HG02610 (cell line): ENCODE measurements around the gene RAI1.

Source experiments
- ATAC-seq: cut with Tn5 transposase; IDR thresholded peaks from one replicate; pipeline ENCODE4 v1.9.1; 2021; ENCODE audit warnings: mild to moderate bottlenecking, moderate library complexity; ENCODE audit not compliant: unreplicated experiment

The RAI1 gene

DNA sequence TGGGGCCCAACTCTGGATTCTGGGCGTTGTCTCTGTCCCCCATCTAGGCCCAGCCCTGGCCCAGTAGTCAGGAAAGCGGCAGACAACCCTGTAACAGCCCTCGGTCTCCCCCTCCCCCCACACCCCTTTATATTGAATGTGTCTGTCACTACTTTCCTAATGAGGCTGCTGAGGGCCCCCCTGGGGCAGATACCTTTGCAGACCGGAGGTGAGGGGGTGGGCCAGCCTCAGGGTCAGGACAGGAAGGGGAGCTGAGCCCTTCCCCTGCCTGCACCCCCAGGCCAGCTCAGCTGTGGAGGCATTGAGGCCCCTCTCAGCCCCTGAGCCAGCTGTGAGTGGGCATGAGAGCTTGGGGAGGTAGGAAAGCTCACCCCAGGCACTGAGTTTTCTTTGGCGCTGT lies 17.1 kb downstream of the RAI1 start:
- ATAC-seq, result no peak

DNA sequence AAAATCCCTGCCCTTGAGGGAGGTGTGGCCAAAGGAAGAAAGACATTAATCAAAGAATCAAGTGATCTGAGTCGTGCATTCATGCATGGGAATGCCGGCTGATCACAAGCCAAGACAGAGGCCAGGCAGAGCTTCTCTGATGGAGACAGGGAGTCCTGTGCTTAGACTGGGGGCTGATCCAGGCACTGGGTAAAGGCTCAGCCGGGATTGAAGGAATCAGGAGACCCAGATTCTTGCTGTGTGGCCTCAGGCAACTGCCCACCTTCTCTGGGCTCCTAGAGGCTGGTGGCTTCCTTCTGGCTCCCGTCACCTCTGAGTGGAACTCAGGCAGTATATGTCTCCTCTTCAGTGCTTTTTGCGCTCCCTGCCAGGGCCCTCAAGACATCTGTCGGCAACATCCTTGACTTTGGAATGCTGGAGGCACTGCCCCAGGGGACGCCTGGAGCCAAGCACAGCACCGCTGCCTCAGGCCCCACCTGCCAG lies 17.7 kb downstream of the RAI1 start:
- no peak for ATAC-seq

DNA sequence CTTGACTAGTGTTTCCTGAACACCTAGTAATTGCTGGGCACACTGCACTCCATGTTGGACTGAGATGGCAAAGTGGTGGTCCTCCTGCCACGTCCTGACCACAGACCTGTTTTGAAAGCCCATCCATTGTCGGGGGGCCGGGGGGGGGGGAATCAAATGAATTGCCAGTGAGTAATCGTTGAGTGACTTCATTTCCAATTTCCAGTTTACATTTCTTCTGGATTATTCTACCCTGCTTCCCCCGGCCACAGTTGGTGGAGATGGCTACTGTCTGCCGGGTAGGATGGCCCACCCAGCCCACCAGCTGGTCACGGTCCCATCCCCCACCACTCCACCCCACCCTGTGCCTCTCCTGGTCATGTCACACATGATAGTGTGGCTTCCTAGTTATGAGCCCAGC lies 18.2 kb downstream of the RAI1 start:
- no peak for ATAC-seq

DNA sequence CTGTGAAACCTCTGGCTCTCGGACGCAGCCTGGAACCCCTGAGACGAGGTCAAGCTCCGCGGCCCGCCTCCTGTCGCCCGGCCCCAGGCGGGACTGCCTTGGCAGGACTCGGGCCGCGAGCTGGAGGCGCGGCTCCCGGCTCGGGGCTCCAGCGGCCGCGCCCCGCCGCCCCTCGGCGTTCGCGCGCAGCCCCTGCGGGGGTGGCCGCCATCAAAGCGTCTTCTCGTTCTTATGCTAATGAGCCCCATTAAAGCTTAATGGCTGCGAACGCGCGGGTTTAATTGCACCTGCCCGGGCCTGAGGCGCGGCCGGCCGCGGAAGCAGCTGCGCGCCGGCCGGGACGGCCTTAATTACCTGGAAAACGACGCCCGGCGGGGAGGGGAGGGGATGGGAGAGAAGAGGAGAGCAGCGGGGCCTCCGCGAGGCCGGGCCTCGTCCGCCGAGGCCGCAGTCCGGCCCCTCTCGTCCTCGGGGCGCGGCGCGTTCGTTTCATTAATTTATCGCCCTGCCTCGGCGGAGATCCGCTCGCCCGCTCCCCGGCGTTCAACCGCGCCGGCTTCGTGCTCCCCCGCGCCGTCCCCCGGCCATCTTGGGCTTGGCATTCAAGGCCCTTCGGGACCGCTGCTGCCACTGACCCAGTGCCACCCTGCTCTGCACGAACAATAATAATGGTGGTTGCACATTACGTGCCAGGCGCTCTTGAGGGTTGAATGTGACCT lies 19.2 kb downstream of the RAI1 start:
- no peak for ATAC-seq

DNA sequence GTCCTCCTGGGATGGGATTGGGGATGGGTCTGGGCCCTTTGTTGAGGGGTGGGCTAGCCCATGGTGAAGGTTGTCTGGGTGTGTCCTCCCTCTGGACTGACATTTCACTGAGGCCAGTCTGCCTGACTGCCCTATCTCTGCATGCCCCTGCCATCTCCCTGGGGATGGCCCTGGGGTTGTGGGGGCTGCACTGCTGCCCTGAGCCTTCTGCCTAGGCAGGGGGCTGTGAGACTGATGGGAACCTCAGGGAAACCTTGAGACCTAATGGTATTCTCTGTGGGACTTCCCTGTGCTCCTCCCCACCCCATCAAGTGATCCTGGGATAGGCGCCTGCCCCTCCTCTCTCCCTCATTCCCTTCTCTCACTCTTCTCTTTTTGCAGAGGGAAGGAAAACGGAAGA lies 19.9 kb downstream of the RAI1 start:
- no peak for ATAC-seq

DNA sequence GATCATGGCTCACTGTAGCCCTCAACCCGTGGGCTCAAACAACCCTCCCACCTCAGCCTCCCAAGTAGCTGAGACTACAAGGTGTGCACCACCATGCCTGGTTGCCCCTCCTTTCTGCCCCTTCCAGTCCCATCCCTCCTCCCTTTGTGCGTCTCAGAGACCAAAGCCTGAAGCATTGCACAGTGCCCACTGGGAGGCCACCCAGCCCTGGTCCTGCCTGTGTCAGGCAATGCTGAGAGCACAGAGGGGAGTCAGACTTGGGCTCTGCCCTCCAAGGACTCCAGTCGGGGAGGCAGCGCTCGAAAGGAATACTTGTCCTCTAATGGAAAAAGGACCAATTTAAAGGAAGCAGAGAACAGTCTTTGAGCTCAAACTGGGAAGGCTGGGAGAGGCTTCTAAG lies 20.4 kb downstream of the RAI1 start:
- ATAC-seq, result no peak

DNA sequence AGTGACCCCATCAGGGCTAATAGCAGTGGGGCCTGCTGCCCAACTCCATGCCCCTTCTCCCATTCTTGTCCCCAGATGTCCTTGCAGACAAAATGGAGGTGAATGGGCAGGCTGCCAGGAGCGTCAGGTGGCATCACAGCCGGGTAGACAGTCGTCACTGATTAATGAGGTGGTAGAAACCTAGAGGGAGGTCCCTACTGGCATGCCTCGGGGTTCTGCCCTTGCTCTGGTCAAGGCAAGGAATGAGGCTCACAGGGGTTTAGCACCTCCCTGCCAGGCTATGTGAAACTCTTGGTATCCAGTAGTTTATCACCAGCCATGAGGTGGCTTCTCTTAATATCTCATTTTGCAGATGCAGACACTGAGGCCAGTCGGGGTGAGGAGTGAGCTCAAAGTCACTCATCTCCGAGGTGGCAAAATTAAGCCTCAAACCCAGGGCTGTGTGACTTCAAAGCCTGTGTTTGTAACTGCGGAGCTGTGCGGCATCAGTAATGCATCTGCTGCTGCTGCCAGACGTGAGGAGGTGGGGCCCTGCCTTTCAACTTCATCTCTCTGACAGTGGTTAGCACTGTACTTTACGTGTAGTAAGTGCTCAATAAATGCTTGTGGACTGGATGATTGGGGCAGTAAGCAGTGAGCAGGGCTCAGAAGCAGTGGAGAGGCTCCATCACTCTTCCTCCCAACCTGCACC lies 21.3 kb downstream of the RAI1 start:
- no peak for ATAC-seq

DNA sequence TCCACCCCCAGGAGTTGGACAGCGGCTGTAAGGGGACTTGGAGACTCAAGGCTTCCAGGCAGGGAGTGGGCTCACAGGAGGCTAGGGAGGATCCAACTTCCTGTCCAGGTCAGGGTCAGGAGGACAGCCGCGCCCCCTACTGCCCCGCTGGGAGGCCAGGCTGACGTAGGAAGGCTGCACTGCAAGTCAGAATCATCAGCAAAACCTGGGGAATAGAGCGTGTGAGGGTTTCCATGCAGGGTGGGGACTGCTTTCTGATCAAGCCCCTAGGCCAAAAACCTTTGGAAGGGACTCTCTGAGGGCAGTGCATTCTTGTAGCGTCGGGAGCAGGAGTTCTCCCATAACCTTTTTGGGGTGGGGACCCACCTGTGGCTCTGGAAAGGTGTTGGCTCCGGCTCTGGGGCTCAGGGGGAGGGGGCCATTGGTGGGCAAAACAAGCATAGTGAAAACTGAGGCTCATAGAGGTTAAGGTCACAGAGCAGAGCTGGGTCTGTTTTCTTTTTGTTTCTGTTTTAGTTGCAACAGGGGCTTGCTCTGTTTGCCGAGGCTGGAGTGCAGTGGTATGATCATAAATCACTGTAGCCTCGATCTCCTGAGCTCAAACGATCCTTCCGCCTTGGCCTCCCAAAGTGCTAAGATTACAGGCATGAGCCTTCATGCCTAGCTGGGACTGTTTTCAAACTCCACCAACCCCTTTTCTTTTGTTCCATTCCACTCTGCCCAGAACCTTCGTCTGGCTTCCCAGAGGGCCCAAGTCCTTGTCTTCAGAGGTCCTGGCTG lies 22.1 kb downstream of the RAI1 start:
- no peak for ATAC-seq

DNA sequence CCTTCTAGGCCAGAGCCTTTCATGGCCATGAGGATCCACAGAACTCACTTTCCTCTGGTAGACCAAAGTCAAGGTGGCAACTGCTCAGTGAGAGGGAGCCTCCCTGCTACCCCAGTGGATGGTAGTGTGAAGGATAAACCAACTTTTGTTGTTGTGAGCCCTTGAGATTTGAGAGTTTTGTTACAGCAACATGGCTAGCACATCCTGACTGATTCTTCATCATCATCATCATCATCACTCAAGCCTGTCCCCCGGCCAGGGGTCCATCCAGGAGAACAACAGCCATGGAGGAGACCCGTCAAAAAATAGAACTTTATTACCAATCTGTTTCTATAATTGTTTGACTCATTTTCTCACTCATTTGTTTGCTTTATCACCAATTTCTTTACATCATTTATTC lies 23.7 kb downstream of the RAI1 start:
- no peak for ATAC-seq

DNA sequence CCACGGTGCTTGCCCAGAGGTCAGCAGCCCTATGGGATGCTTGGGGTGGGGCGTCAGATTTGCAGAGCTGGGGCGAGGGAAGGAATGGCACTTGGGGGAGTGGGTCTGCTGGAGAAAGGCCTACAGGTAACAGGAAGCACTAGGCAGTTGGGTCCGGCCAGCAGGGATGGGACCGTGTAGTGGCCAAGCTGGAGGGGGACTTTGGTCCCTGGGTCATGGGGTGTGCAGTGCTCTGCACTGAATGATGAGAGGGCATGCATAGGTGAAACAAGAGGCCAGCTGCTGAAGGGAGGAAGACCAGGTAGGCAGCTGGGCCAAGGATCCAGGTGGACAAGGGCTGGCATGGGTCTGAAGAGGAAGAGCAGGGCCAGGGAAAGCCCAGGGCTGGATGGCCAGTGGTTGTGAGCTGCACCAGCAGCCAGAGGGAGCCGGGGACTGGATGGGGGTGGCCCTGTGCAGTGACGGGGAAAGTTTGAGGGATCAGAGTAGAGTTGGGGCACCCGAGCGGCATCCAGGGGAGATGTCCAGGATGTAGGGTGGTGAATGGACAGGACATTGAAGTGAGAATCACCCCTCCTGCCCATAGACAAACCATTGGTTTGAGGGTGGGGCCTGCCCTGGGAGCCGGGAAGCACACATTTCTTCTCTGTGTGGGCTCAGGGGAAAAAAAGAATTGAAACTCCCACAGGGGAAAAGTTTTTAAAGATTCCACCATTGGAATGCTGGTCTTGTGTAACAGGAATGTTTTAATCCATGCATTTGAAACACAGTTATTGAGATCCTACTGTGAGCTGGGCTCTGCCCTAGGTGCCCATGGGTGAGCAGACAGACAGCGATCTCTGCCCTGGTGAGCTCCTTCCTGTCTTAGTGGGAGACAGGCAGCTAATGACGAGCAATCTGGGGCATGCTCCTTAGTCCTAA lies 25.1 kb downstream of the RAI1 start:
- no peak for ATAC-seq

DNA sequence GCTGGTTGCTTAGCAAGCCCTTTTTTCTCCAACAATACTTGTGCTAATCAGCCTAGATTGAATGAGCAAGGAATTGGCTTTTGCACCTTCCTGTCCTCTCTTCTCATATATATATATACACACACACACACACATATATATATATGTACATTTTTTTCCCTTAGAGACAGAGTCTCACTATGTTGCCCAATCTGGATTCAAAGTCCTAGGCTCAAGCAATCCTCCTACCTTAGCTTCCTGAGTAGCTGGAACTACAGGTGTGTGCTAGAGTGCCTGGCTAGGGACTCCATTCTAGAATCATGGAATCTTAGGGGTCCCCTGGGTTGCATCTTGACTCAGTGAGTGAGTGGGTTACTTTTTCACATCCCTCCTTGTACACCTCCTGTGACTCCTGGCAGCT lies 27.0 kb downstream of the RAI1 start:
- no peak for ATAC-seq

DNA sequence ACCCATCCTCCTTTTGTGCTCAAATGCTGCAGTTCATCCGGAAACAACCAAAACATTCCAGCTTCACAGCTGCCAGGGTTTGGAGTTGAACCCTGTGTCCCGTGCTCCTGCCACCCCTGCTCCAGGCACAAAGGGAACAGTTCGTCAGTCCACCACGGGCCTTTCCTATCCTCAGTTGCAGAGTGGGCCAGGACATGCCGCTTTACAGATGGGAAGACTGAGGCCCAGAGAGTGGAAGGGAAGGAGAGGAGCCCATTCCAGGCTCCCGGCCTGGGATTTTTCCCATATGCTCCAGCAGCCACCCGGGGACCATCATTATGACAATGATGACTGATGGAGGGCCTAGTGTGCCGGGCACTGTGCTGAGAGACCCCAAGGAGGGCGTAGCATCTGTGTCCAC lies 27.6 kb downstream of the RAI1 start:
- ATAC-seq, result no peak

DNA sequence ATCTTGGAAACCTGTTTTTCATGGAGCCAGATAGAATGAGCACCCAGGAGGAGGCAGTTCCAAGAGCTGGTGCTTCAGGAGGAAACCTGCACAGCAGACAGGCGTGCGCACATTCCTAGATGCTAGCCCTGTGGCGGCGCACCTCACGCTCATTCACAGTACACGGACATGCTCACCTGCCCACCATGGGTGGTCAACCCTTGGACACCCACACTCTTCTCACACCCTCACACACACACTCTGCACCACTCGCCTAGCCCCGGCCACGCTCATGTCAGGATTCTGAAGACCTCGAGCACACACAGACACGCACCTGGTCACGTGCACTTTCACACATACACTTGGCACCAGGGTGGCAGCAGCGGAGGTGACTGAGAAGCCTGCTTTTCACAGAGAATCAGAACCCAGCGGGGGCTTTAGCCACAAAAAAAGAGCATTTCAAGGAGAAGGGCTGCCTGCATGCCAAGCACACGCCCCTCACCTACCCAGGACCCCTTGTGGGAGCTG lies 28.6 kb downstream of the RAI1 start:
- no peak for ATAC-seq

DNA sequence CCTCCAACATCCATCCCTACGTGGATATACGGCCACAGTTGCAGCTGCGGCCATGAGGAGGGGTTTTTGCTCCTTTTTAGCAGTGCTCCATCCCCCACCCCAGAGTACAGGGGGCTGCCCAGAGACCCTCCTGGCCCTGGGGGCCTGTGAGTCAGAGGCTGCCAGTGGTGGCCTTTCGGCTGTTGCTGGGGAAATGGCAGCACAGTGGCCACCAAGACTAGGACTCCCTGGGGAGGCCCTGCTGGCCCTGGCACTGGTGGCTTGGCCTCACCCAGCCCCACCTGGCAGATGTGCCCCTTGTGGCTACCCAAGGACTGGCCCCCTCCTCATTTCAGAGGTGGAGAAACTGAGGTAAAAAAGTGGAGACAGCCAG lies 29.1 kb downstream of the RAI1 start:
- no peak for ATAC-seq

DNA sequence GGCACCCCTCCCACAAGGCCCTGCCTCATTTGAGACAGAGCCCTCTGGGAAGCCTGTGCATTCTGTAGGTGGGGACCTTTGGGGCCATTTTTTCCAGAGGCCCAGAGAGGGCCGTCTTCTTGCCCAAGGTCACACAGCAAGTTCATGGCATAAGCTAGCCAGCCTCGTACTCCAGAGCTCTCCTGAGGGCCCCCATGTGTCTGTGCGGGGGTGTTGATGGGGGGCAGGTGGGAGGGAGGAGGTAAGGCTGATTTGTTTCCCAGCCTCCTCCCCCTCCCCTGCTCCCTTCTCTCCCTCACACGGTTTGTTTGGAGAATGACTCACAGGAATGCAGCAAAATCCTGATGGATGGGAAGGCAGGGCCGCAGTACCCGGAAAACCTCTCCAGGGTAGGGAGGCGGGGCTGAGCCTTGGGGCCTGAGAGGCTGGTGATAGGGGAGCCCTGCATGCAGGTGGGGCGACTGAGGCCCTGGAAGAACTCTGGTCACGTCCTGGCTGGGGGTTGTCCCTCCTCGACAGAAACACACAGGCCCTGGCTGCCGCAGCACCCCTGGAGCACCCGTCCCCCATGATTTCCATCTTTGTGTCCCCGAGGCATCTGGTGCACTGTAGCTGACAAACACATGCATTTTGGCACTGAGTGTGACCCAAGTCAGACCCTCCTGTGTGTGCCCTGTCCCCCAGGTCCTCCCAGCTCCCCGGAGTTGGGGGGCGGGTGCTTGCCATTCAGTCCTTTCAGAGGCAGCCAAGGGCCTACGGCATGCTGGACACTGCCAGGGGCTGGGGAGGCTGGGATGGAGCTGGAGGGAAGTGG lies 29.7 kb downstream of the RAI1 start:
- no peak for ATAC-seq

DNA sequence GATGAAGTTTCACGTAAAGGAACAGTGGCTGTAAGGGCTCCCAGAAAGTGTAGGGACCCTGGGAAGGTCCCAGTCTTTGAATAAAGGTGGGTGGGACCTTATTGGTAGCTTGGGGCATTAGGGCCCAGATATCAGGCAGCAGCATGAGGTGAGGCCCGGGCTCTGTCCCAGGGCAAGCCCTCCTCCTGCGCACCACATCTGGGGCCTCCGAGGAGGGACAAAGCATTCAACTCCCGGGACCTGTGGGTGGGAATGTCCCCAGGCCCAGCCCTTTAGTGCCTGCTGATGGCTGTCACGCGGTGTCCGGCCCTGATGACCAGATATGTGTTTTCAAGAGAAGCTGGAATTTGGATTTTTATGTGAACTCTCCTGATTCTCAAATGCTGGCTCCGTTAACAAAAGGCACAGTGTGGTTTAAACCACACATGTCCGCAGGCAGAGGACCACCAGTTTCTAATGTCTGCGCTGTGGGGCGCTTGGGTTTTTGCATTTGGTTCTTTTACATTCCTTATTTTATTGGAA lies 30.4 kb downstream of the RAI1 start:
- no peak for ATAC-seq

DNA sequence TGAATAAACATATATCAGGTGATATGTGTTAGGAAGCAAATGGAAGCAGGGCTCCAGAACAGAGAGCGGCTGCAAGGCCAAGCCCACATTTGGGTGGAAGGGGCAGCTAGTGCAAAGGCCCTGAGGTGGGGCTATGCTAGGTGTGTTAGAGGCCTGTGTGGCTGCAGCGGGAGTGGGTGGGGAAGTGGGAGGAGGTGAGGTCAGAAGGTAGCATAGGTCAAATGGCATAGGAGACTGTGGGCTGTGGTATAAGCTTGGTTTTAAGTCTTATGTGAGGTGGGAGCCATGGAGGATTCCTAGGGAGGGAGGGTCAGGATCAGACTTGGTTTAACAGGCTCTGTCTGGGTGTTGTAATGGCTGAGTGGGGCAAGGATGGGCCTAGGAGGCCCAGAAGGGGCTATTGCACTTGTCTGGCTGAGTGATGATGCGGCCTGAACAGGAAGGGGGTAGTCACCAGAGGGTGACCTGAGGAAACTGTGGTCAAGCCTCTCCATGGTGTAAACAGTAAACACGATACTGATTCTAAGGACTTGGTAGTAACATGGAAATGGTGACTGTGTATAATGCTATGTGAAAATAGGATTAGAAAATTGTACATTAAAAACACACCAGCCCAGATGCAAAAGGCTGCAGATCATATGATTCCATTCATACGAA lies 31.1 kb downstream of the RAI1 start:
- ATAC-seq, result peak; percentile 80

DNA sequence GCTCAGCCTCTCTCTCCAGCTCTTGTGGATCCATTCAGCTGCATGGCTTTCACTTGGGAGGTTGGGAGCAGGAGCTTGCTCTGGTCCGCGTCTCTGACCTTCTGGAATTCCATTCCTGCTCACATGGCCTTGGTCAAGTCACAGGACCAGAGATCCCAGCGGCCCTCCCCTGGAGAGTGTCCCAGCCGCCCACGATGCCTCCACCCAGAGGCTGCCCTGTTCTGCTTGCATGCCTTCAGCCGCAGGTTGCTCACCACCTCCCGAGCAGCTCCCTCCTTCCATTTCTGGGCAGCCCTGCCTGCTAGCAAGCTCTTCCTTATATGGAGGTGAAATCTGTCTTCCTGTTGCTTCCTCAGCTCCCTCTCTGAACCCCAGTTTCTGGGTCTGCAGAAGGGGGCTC lies 32.6 kb downstream of the RAI1 start:
- no peak for ATAC-seq

DNA sequence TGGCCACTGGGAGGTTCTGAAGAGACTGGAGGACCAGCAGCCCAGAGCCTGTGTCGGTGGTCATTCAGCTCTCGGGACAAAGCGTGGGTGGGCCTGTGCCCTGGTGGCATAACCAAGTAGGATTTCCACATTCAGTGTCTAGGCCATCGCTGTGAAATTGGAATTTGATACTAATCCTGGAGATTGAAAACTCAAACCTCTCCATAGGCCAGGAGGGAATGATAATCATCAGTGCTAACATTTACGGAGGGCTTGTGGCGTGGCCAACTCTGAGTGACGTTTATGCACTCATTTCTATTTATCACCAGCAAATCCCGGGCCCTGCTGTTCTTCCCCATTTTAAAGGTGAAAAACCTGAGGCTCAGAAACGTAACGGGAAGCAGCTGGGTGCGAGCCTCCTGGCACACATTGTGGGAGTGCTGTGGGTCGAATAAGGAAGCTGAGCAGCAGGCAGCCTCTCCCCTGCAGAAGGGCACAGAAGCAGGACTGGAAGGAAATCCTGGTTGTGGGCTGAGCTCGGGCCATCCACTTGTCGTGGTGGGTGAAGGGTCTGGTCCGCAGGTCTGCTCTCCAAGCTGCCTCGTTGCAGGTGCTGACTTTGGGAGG lies 33.1 kb downstream of the RAI1 start:
- no peak for ATAC-seq
